NOMO-1 (cell line): ENCODE results near the gene P3R3URF.

Experiments used
- DNase-seq, 2 experiments: peaks; one replicate each; lab custom pipeline; 2025; ENCODE audit not compliant: unreplicated experiment in 2 of 2; lab: John Stamatoyannopoulos, UW

The P3R3URF gene

GRCh38 chr1:46174448-46175231, 1.6 kb downstream of the P3R3URF start, which contains the start of gene TSPAN1:
Gene TSPAN1, plus strand, starts transcription at chr1:46175087. Its CDS starts 6,021 bp downstream, at chr1:46181108.
- DNase-seq = no peak

- DNase-seq = peak; percentile 16 to 55
Observed at GRCh38 chr1:46173361-46173856, 2.9 kb downstream of the P3R3URF start.

- DNase-seq = no peak
Observed at GRCh38 chr1:46172321-46172720, 4.0 kb downstream of the P3R3URF start.

GRCh38 chr1:46171871-46172270, 4.4 kb downstream of the P3R3URF start:
- DNase-seq = no peak

DNA sequence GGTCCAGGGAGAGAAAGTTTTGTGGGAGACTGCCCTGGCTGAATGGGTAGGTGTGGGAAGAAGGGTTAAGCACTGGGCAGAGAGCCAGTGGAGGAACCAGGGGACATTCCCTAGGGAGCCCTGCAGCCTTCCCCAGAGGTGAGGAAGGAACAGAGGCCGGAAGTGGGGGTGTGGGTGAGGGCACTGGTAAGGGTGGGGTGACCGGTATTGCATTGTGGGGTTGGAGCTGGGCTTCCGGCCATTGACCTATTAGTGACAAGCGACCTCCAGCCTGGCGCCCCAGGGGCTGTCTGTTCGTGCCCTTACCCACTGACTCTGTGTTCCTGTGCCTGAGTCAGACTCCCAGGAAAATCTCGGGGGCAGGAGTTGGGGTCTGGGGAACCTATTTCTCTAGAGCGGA, 4.9 kb downstream of the P3R3URF start:
- no peak for DNase-seq

DNA sequence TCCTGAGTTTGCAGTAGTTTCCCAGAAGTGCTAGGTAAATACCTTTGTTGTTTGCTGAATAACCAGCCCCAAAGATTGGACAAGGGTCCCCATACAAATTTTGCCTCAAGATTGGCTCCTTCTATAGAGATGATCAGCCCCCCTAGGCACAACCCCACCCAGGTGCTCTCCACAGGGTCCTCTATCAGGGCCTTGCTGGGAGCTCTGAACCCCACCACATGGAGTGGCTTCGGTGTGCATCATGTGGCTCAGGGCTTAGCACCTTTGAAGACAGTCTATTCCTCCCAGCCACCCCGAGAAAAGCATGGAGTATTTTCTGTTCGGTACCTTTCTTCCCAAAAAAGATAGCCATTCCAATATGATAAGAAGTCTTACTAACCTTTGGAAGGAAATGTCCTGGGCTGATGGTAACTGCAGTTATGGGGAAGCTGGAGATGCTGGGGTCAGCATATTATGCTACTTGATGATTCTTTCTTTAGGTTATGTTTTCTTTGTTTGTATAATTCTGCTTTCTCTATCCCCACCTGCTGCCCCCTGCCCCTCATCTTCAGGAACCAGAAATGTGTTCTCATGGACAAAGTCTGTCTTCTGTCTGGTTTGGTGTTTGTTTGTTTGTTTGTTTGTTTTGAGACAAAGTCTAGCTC, 6.4 kb downstream of the P3R3URF start:
- DNase-seq = no peak

DNA sequence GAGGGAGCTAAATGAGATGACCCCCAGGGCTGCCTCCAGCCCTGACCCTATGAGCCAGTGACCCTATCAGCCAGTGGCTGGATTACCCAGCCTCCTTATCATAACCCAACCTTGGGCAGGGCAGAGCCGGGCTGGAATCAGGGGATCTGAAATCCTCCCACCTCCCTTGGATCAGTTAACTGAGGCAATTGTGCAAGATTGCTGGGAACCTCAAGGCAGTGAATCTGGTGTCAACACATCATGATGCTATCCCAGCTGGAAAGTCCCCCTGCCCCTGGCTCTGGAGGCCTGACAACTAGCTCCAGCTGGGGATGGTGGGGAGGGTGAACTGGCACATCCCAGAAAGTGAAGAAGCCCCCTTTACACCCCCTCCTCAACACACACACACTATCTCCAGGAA, 7.8 kb downstream of the P3R3URF start:
- no peak for DNase-seq

DNA sequence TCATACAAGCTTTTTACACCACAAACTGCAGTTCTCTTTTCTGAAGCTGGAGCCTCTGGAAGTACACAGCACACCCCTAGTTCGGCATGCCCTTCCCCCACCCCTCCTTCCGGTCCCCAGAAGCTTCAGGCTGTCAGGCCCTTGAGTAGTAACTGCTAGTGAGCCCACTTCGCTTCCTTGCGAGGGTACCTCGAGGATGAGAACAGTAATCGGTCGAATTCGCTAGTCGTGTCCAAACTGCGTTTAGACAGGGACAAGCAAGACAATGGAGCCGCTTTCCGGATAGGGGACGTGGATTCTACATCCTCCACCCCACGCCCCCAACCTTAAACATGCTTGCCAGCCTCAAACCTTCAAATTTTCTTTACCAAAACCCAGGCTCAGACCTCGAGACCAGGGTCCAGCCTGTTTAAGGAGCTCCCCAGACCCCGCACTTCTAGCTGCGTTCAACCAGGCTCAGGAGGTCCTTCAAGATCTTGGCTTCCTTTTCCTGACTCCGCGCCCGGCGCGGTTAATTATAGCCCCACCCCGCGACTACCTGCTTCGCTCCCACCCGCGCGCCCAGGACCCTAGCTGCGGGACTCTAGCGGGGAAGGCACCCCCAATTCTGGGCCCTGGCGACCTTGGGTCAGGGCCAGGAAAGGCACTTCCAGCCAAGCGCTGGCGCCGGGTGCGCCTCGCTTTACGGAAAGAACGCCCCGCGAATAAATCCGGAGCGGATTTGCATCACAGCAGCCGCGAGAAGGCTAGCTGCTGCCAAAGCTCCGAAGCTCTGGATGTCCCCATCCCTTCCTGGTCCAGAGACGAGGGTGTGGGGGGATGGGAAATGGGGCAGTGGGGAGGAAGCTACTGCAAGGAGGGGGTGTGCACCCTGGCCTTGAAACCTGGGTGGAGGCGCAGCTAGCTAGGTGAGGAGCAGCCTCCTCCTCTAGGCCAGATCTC, 9.5 kb downstream of the P3R3URF start:
- DNase-seq = peak; percentile 13 to 22

DNA sequence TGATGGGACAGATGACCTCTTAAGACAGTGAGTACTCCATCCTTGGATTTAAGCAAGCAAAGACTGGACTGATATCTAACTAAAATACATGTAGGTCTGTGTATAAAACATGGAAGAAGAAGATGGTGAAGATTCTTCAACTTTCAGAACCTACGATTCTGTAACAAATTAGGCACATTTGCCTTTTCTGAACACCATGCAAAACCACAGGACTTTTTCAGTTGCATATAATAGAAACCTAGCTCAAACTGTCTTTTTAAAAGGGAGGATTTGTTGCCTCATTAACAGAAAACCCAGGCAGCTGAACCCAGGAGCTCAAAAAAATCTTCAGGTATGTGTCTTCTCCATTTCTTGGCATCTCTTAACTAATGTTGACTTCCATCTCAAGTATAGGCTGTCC, 16.1 kb downstream of the P3R3URF start:
- no peak for DNase-seq

DNA sequence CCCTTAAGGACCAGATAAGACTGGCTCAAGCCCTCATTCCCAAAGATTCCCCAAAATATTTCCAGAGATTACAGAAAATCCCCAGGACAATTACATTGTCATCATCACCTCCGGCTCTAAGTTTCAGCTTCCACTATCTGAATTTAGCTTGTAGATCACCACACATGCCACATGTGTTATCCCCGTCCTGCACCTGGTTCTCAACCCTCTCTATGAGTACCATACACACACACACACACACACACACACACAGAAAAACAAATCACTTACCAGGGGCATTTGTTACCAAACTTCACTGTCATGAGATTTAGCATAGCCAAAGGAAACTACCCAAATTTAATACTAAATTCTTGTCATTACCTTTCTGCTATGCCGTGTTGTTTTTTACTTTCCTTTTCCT, 16.8 kb downstream of the P3R3URF start:
- no peak for DNase-seq

DNA sequence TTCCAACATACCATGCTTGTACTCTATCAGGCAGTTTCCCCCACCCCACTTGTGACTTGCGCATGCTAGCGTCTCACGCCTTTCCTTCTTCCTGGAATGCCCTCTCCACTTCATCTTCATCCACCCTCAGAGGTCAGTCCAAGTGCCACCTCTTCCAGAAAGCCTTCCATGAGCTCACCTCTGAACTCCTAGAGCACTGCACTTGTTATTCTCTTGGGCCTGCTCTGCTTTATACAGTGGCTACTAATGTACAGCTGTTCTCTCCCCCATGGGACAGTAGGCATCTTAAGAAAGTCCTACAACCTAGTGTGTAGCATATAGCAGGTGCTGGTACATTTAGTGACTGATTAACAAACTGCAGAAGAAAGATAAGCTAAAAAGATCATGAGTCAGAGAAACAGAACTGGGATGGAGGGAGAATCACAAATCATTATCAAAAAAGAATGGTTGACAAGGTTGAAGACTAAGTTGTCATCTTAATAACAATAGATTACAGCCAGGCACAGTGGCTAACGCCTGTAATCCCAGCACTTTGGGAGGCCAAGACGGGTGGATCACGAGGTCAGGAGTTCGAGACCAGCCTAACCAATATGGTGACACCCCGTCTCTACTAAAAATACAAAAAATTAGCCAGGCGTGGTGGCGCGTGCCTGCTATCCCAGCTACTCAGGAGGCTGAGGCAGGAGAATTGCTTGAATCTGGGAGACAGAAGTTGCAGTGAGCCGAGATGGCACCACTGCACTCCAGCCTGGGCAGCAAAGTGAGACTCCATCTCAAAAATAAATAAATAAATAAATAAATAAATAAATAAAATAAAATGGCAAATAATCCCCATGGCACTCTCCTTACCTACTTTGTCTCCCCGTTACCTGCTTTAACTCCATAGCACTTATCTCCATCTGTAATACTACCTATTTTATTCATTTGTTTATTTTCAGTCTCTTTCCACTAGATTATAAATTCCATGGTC, 17.7 kb downstream of the P3R3URF start:
- DNase-seq = no peak

- no peak for DNase-seq
Observed at GRCh38 chr1:46157916-46158311, 18.4 kb downstream of the P3R3URF start.

- DNase-seq = no peak
Observed at GRCh38 chr1:46153732-46154131, 22.6 kb downstream of the P3R3URF start.

- DNase-seq = no peak
Observed at GRCh38 chr1:46153228-46153627, 23.1 kb downstream of the P3R3URF start.

DNA sequence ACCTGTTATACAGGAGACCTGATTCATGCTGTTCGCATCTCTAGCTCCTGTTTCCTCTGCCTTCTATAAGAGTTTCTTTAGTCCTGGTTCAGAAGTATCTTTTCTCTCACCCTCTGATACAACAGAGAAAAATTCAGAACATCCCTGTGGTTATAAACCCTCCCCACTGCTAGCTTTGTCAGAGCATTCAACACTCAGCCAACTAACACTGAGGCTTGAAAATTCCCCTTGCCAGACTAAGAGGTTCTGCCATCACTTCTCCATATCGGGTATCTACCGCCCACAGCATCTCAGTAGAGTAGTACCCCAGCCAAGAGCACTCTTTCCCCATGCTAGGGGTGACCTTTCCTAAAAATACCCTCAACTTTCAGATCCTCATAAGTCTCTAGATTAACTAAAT, 24.3 kb downstream of the P3R3URF start:
- DNase-seq = no peak

DNA sequence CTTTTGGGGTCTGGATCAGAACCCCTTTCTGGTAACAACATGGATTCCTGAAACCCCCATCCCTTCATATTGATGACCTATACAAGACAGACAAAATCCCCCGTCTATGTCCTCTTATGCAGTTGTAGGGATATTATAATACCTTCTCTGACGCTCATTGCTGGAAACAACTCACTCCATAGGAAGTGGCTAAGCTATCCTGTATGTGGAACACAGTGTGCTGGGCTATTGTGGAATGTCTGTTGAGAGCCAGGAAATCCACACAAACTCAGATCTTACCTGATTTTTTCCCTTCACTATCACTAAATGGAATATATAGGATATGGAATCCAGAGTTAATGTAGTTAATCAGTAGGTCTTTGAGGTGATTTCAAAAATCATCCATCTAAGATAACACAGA, 26.2 kb downstream of the P3R3URF start:
- no peak for DNase-seq

GRCh38 chr1:46148318-46148717, 28.0 kb downstream of the P3R3URF start:
- DNase-seq = no peak

DNA sequence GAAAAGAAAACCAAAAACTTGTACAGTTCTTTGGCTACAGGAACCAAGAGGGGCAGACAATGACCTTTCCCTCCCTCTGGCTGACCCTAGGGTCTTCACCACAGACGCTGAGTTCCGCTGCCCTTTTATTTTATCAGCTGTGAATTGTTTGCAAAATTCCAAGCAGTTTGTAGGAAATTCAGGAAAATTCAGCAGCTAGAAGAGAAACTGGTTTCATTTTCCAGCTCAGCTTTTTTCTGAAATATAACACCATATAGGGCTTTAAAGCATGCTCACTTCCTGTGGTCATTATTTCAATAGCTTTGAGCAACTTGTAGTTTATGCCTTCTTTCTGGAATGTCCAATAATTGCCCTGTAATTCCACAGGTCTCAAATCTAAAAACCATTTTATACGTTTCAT, 38.4 kb downstream of the P3R3URF start:
- DNase-seq = no peak

DNA sequence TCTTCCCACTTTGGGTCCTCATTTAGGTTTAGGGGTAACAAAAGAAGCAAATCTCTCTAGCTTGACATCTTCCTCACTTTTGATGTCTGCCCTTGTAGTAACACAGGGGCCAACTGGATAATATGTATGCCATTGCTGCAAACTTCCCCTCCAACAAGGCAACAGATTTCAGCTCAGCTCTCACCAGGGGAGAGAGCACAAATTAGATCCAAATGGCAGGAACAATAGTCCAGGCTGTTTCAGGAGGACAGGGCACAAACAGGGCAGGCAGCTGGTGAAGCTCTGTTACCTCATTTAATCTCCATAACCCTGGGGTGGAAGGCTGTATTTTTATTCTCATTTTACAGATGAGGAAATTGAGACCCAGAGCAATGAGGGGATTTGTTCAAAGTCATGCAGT, 39.6 kb downstream of the P3R3URF start:
- no peak for DNase-seq
